ENCODE results near the gene CCT8. TPM values are rescaled to one million over a fixed set of nuclear protein-coding genes. Genes with fewer than 3 reads are reported as not detected.
"Not testable (repeated sequence)": the region's sequence is repeated elsewhere in the genome, so short reads cannot be mapped to it uniquely, and the experiment has no call there.

The CCT8 gene
- total RNA-seq, 2 donors from 2014 or later: 79.6 to 86.4 TPM

- DNase-seq: no peak
- intact Hi-C loops (cut with DNase I, micrococcal nuclease): loop anchor here in 1 of 2 donors (10.0 kb wide), 1 partner anchor 46 kb away; no protein-coding TSS in a partner anchor
- no peak for ATAC-seq
These were observed 42.5 kb downstream of the CCT8 start for GRCh38 chr21:29030909-29031308.

- DNase-seq: no peak
These were observed 43.9 kb downstream of the CCT8 start for GRCh38 chr21:29029524-29029923.

GRCh38 chr21:29025328-29025713 lies 48.1 kb downstream of the CCT8 start:
- DNase-seq: no peak
- peak; percentile 43 for ATAC-seq
- intact Hi-C loops (cut with DNase I, micrococcal nuclease): no loop called here

More at GRCh38 chr21:29029524-29029923, 43.9 kb downstream of the CCT8 start:
- ATAC-seq: no peak
- intact Hi-C loops (cut with DNase I, micrococcal nuclease): no loop called here

- intact Hi-C loops (cut with DNase I, micrococcal nuclease): no loop called here
- ATAC-seq: peak; percentile 94
- DNase-seq: peak; percentile 92 to 97
These were observed 48.7 kb downstream of the CCT8 start, which contains the start of gene USP16 for GRCh38 chr21:29024474-29025327. Gene USP16 (plus strand): TSS chr21:29024668. CDS start chr21:29027914, 3,246 bp downstream.

- intact Hi-C loops (cut with DNase I, micrococcal nuclease): no loop called here
- ATAC-seq: no peak
These were observed 51.3 kb downstream of the CCT8 start for GRCh38 chr21:29022166-29022565.

GRCh38 chr21:29018540-29018939 lies 54.9 kb downstream of the CCT8 start:
- ATAC-seq: peak; percentile 47
- intact Hi-C loops (cut with DNase I, micrococcal nuclease): no loop called here
- DNase-seq: no peak

More at GRCh38 chr21:29022166-29022565, 51.3 kb downstream of the CCT8 start:
- no peak for DNase-seq

- no peak for ATAC-seq
- intact Hi-C loops (cut with DNase I, micrococcal nuclease): no loop called here
- DNase-seq: no peak
These were observed 55.7 kb downstream of the CCT8 start for GRCh38 chr21:29017639-29018237.

- ATAC-seq; intact Hi-C loops (cut with DNase I, micrococcal nuclease); DNase-seq: not testable (repeated sequence)
These were observed 62.2 kb downstream of the CCT8 start for GRCh38 chr21:29011236-29011635.

GRCh38 chr21:29008367-29008766 lies 65.1 kb downstream of the CCT8 start:
- intact Hi-C loops (cut with DNase I, micrococcal nuclease): no loop called here
- DNase-seq (no peak), ATAC-seq (no peak)

GRCh38 chr21:29007810-29008209 lies 65.6 kb downstream of the CCT8 start:
- no peak for DNase-seq
- intact Hi-C loops (cut with DNase I, micrococcal nuclease): no loop called here
- no peak for ATAC-seq

- intact Hi-C loops (cut with DNase I, micrococcal nuclease): no loop called here
- DNase-seq (no peak), ATAC-seq (no peak)
These were observed 66.3 kb downstream of the CCT8 start for GRCh38 chr21:29007135-29007534.

Other genes starting within 250 kb of the CCT8 start
- gene LTN1, start 80.8 kb downstream of the CCT8 start, total RNA-seq: 10 to 100 TPM; 25.9 to 28.5 TPM
- gene RWDD2B, start 54.3 kb downstream of the CCT8 start, total RNA-seq: 1 to 10 TPM; 8.2 to 9.2 TPM
- 10 to 100 TPM; 33.4 to 36.1 TPM for gene USP16, start 49.0 kb downstream of the CCT8 start, total RNA-seq
- gene MAP3K7CL, start 57.0 kb upstream of the CCT8 start, total RNA-seq: 1 to 10 TPM; 4.0 to 4.4 TPM
- gene BACH1, start 225.3 kb upstream of the CCT8 start, total RNA-seq: 10 to 100 TPM; 38.5 to 63.8 TPM

Data from left colon (tissue), 2 donors.